ENCODE data around the gene RPGRIP1L. TPM values are rescaled to one million over a fixed set of nuclear protein-coding genes. Genes with fewer than 3 reads are reported as not detected.

The RPGRIP1L gene
- total RNA-seq, 4 donors from 2014 or later = 0.53 to 0.75 (median 0.68) TPM

GRCh38 chr16:53745086-53745485, 41.4 kb upstream of the RPGRIP1L start:
- in situ Hi-C loops (cut with MboI; ENCODE audit: low sequenced_read_pairs in 4 of 4) = no loop called here
- no peak overlapping the region for H3K27ac ChIP-seq

GRCh38 chr16:53744449-53744848, 40.8 kb upstream of the RPGRIP1L start:
- no peak for ATAC-seq
- H3K27me3 ChIP-seq = no peaks in the 10 kb centered on the region
- in situ Hi-C loops (cut with MboI; ENCODE audit: low sequenced_read_pairs in 4 of 4) = no loop called here
- no peak overlapping the region for H3K4me3 ChIP-seq
- H3K9me3 ChIP-seq = peaks cover 0 to 4% (median 0%) of the 10 kb centered on the region in 3 donors
- no peak for DNase-seq
- intact Hi-C loops (cut with DNase I; ENCODE audit: low total_unique reads) = no loop called here
- H3K36me3 ChIP-seq = no peaks in the 10 kb centered on the region
- TF ChIP-seq POLR2A (IDR thresholded peaks at IDR 0.05) = no peak
- no peak for TF ChIP-seq CTCF (IDR thresholded peaks at IDR 0.05 in 4 of 5, conservative IDR thresholded peaks at IDR 0.05 in 1 of 5)
- peaks cover 30 to 33% of the 10 kb centered on the region in 2 donors for H3K4me1 ChIP-seq
- no peak overlapping the region for H3K27ac ChIP-seq

More at GRCh38 chr16:53745086-53745485, 41.4 kb upstream of the RPGRIP1L start:
- ATAC-seq (no peak), DNase-seq (no peak)
- TF ChIP-seq POLR2A (IDR thresholded peaks at IDR 0.05) (no peak), CTCF (IDR thresholded peaks at IDR 0.05 in 4 of 5, conservative IDR thresholded peaks at IDR 0.05 in 1 of 5) (no peak)
- H3K9me3 ChIP-seq = peaks cover 0 to 4% (median 0%) of the 10 kb centered on the region in 3 donors
- H3K4me1 ChIP-seq = peaks cover 30 to 33% of the 10 kb centered on the region in 2 donors
- no peak overlapping the region for H3K4me3 ChIP-seq
- no peaks in the 10 kb centered on the region for H3K36me3 ChIP-seq
- intact Hi-C loops (cut with DNase I; ENCODE audit: low total_unique reads) = no loop called here
- no peaks in the 10 kb centered on the region for H3K27me3 ChIP-seq

GRCh38 chr16:53743149-53743566, 39.5 kb upstream of the RPGRIP1L start:
- TF ChIP-seq CTCF (IDR thresholded peaks at IDR 0.05 in 4 of 5, conservative IDR thresholded peaks at IDR 0.05 in 1 of 5) (peak in 3 of 5 experiments; percentile 24 to 47 (median 25)), POLR2A (IDR thresholded peaks at IDR 0.05) (no peak)
- H3K9me3 ChIP-seq = peaks cover 0 to 4% (median 0%) of the 10 kb centered on the region in 3 donors
- DNase-seq = no peak
- H3K27me3 ChIP-seq = no peaks in the 10 kb centered on the region
- H3K27ac ChIP-seq = no peak overlapping the region
- in situ Hi-C loops (cut with MboI; ENCODE audit: low sequenced_read_pairs in 4 of 4) (no loop called here), intact Hi-C loops (cut with DNase I; ENCODE audit: low total_unique reads) (no loop called here)
- H3K4me3 ChIP-seq = no peak overlapping the region
- peaks cover 30 to 33% of the 10 kb centered on the region in 2 donors for H3K4me1 ChIP-seq
- H3K36me3 ChIP-seq = no peaks in the 10 kb centered on the region
- ATAC-seq = no peak

- no peak for TF ChIP-seq POLR2A (IDR thresholded peaks at IDR 0.05)
- no peak for TF ChIP-seq CTCF (IDR thresholded peaks at IDR 0.05 in 4 of 5, conservative IDR thresholded peaks at IDR 0.05 in 1 of 5)
- H3K9me3 ChIP-seq = no peaks in the 10 kb centered on the region
- in situ Hi-C loops (cut with MboI; ENCODE audit: low sequenced_read_pairs in 4 of 4) (no loop called here), intact Hi-C loops (cut with DNase I; ENCODE audit: low total_unique reads) (no loop called here)
- no peaks in the 10 kb centered on the region for H3K36me3 ChIP-seq
- no peak overlapping the region for H3K4me3 ChIP-seq
- peaks cover 44 to 46% of the 10 kb centered on the region in 2 donors for H3K4me1 ChIP-seq
- no peak overlapping the region for H3K27ac ChIP-seq
- no peak for DNase-seq
- H3K27me3 ChIP-seq = no peaks in the 10 kb centered on the region
- no peak for ATAC-seq
Observed at GRCh38 chr16:53741546-53741945, 37.9 kb upstream of the RPGRIP1L start.

Measured in gastrocnemius medialis (tissue), 4 donors.